ENCODE measurements around the gene SGSM1. TPM values are rescaled to one million over a fixed set of nuclear protein-coding genes. Genes with fewer than 3 reads are reported as not detected.

Gene SGSM1
- total RNA-seq, 1 experiment from 2014 or later: 0.29 TPM

GRCh38 chr22:24806663-24807001 lies 621 bp downstream of the SGSM1 start:
- Histone ChIP-seq H3K27ac (ENCODE audit: low read length) (no peak overlapping the region), H3K36me3 (ENCODE audit: low read depth, low read length) (no peaks in the 10 kb centered on the region), H3K9ac (ENCODE audit: low read length) (peak overlapping the region; percentile 34; the same call in 1 of the 2 replicates), H3K9me2 (replicated peaks; ENCODE audit: low read length) (no peaks in the 10 kb centered on the region), H3F3A (ENCODE audit: low read length, unreplicated experiment) (no peaks in the 10 kb centered on the region), H3K4me3 (ENCODE audit: low read length) (peak overlapping the region; percentile 67), H4K20me1 (ENCODE audit: low read length) (no peaks in the 10 kb centered on the region), H3K4me1 (ENCODE audit: insufficient read depth, low read length) (no peaks in the 10 kb centered on the region), H2AFZ (ENCODE audit: low read length) (peak overlapping the region; percentile 82; the same call in 1 of the 2 replicates), H3K9me3 (ENCODE audit: low read length) (no peaks in the 10 kb centered on the region), H3K4me2 (ENCODE audit: low read length) (peak overlapping the region; percentile 83), H3K27me3 (ENCODE audit: low read length) (no peaks in the 10 kb centered on the region), H3K79me2 (ENCODE audit: low read length) (no peaks in the 10 kb centered on the region)
- DNase-seq: no peak
- intact Hi-C loops (cut with micrococcal nuclease): no loop called here
- TF ChIP-seq EZH2phosphoT487 (IDR thresholded peaks at IDR 0.05; ENCODE audit: borderline replicate concordance, low read length): no peak
- no peak for TF ChIP-seq EZH2 (IDR thresholded peaks at IDR 0.05; ENCODE audit: low read length, unreplicated experiment)
- TF ChIP-seq CTCF (conservative IDR thresholded peaks at IDR 0.05; ENCODE audit: low read depth, low read length): no peak
- no TSS peak for BruUV-seq (replicated peaks)
- POLR2A ChIA-PET (ENCODE audit: unreplicated experiment): no interaction called here
- CTCF ChIA-PET: interaction anchor here (0.6 kb wide), 1 partner anchor 34 kb away, joined by 14 read pairs; no protein-coding TSS in a partner anchor
- no peak for ATAC-seq

- Histone ChIP-seq H3K9ac (ENCODE audit: low read length) (no peak overlapping the region), H3F3A (ENCODE audit: low read length, unreplicated experiment) (no peaks in the 10 kb centered on the region), H3K9me2 (replicated peaks; ENCODE audit: low read length) (no peaks in the 10 kb centered on the region), H3K79me2 (ENCODE audit: low read length) (no peaks in the 10 kb centered on the region), H3K27me3 (ENCODE audit: low read length) (no peaks in the 10 kb centered on the region), H3K4me2 (ENCODE audit: low read length) (no peak overlapping the region), H3K4me3 (ENCODE audit: low read length) (no peak overlapping the region), H4K20me1 (ENCODE audit: low read length) (no peaks in the 10 kb centered on the region), H2AFZ (ENCODE audit: low read length) (no peak overlapping the region), H3K4me1 (ENCODE audit: insufficient read depth, low read length) (no peaks in the 10 kb centered on the region), H3K36me3 (ENCODE audit: low read depth, low read length) (no peaks in the 10 kb centered on the region), H3K9me3 (ENCODE audit: low read length) (no peaks in the 10 kb centered on the region), H3K27ac (ENCODE audit: low read length) (no peak overlapping the region)
- POLR2A ChIA-PET (ENCODE audit: unreplicated experiment): no interaction called here
- CTCF ChIA-PET: no interaction called here
- DNase-seq (no peak), ATAC-seq (no peak)
- intact Hi-C loops (cut with micrococcal nuclease): no loop called here
- TF ChIP-seq CTCF (conservative IDR thresholded peaks at IDR 0.05; ENCODE audit: low read depth, low read length): no peak
- no peak for TF ChIP-seq EZH2 (IDR thresholded peaks at IDR 0.05; ENCODE audit: low read length, unreplicated experiment)
- TF ChIP-seq EZH2phosphoT487 (IDR thresholded peaks at IDR 0.05; ENCODE audit: borderline replicate concordance, low read length): no peak
- BruUV-seq (replicated peaks): no TSS peak
These were observed 1.4 kb downstream of the SGSM1 start for GRCh38 chr22:24807284-24807950.

DNA sequence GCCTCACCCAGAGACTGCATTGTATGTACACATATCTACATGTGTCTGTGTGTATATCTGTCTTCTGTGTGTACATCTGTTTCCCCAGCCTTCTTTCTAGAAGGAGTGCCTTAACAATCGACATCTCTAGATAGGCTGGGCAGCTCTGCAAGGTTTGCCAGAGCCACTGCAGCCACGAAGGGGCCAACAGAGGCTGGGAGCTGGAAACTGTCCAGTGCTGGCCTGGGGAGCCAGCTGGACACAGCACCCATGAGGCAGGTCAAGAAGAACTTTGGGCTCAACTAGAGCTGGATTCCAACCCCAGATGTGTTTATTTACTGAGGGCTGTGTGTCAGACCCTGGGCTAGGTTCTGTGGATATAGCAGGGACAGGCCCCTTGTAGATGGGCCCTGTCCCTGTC lies 3.3 kb downstream of the SGSM1 start:
- ChIA-PET CTCF (interaction anchor here (0.5 kb wide), 1 partner anchor 519 kb away, joined by 3 read pairs; no protein-coding TSS in a partner anchor), POLR2A (ENCODE audit: unreplicated experiment) (no interaction called here)
- Histone ChIP-seq H3F3A (ENCODE audit: low read length, unreplicated experiment) (no peaks in the 10 kb centered on the region), H3K9ac (ENCODE audit: low read length) (no peak overlapping the region), H3K36me3 (ENCODE audit: low read depth, low read length) (no peaks in the 10 kb centered on the region), H3K27ac (ENCODE audit: low read length) (no peak overlapping the region), H2AFZ (ENCODE audit: low read length) (no peak overlapping the region), H3K79me2 (ENCODE audit: low read length) (no peaks in the 10 kb centered on the region), H3K9me3 (ENCODE audit: low read length) (no peaks in the 10 kb centered on the region), H3K9me2 (replicated peaks; ENCODE audit: low read length) (no peaks in the 10 kb centered on the region), H3K27me3 (ENCODE audit: low read length) (no peaks in the 10 kb centered on the region), H3K4me1 (ENCODE audit: insufficient read depth, low read length) (no peaks in the 10 kb centered on the region), H3K4me2 (ENCODE audit: low read length) (no peak overlapping the region), H4K20me1 (ENCODE audit: low read length) (no peaks in the 10 kb centered on the region), H3K4me3 (ENCODE audit: low read length) (no peak overlapping the region)
- BruUV-seq (replicated peaks): no TSS peak
- intact Hi-C loops (cut with micrococcal nuclease): no loop called here
- ATAC-seq: no peak
- no peak for DNase-seq
- TF ChIP-seq CTCF (conservative IDR thresholded peaks at IDR 0.05; ENCODE audit: low read depth, low read length): no peak
- TF ChIP-seq EZH2phosphoT487 (IDR thresholded peaks at IDR 0.05; ENCODE audit: borderline replicate concordance, low read length): no peak
- TF ChIP-seq EZH2 (IDR thresholded peaks at IDR 0.05; ENCODE audit: low read length, unreplicated experiment): no peak
